Right lobe of liver (tissue), 6 donors: ENCODE results near the gene CKMT2. TPM values are rescaled to one million over a fixed set of nuclear protein-coding genes. Genes with fewer than 3 reads are reported as not detected.
A peak's percentile ranks its signal among the peaks of the same experiment; 100 is the strongest.

Experiments
- ATAC-seq, 4 donors: fragments of 200-7000 bp; cut with Tn5 transposase; one replicate each; pipeline ENCODE4 v1.9.1; 2020; ENCODE audit warnings: mild to moderate bottlenecking in 4 of 4, moderate library complexity in 4 of 4
- DNase-seq, 3 donors: peaks; one replicate each; pipeline ENCODE4 v3.0.0-alpha.2; 2020
- H3K27ac ChIP-seq, 3 donors: fragments of 200-600 bp; one replicate each; pipeline ENCODE4 v1.8.0; 2022
- H3K27me3 ChIP-seq, 2 donors: fragments of 200-600 bp; one replicate each; pipeline ENCODE4 v1.8.0; 2022
- H3K36me3 ChIP-seq, 4 donors: fragments of 200-600 bp; sonication (generic) in 1 of 4; one replicate each; pipeline versions ENCODE4 v1.5.1 to v1.8.0; 2017 to 2022; ENCODE audit warnings: control low read depth in 1 of 4
- H3K4me1 ChIP-seq, 4 donors: fragments of 200-600 bp; sonication (generic) in 1 of 4; one replicate each; pipeline versions ENCODE4 v1.5.1 to v1.8.0; 2017 to 2022; ENCODE audit warnings: control low read depth in 1 of 4
- H3K4me3 ChIP-seq, 3 donors: fragments of 200-600 bp; one replicate each; pipeline ENCODE4 v1.8.0; 2022
- H3K9me3 ChIP-seq, 4 donors: fragments of 200-600 bp; sonication (generic) in 1 of 4; one replicate each; pipeline versions ENCODE4 v1.5.1 to v1.8.0; 2017 to 2022; ENCODE audit warnings: control low read depth in 1 of 4
- POLR2A ChIP-seq: fragments of 450-650 bp; IDR thresholded peaks from one replicate; pipeline ENCODE4 v1.6.1; 2017; ENCODE audit warnings: antibody characterized with exemption, mild to moderate bottlenecking
- WGBS: methylation state at CpG from one replicate; pipeline ENCODE4 v1.1.6; 2018; ENCODE audit warnings: low coverage, low lambda C conversion rate; ENCODE audit not compliant: insufficient coverage; ENCODE audit errors: missing lambda C conversion rate; 5-methylcytosine and 5-hydroxymethylcytosine counted together
- intact Hi-C, 2 donors: fragments of 100-400 bp; cut with DNase I; formaldehyde crosslinking; loops; one replicate each; pipeline versions ENCODE4 v1.11.2 to v1.14.1; 2022
- total RNA-seq, 6 experiments: library from RNA; depleted of rRNA in 2 of 6; stranded (reverse); fragments of >200 nt in 2 of 6; fragmentation: NEBNext Ultra II Directional in 3 of 6; extraction: Animal tissue kit (Norgen Biotek cat#: 25700) in 3 of 6; gene quantifications; one replicate each; pipeline versions ENCODE4 v1.1.0 to v1.2.4, GENCODE V29; 2016 to 2023
- TF ChIP-seq, protein P1 (sequence below), 4 donors: fragments of 200-600 bp in 3 of 4; fragments of 450-650 bp in 1 of 4; IDR thresholded peaks; one replicate each; pipeline versions ENCODE4 v1.5.1 to v1.8.0; 2016 to 2022; ENCODE audit warnings: antibody characterized with exemption in 4 of 4, mild to moderate bottlenecking in 2 of 4
- donor health status: DM: no; HTN: yes; CAD: no.
- donor health status: DM: no; HTN: no; CAD: no.
- donor health status: DM: no; HTN: no; CAD: no.
- donor health status: DM: no; HTN: yes; CAD: no.
- donor health status: DM: no; HTN: yes; CAD: no.

Gene CKMT2
- total RNA-seq, 6 experiments from 2014 or later, result 0.39 to 1.8 (median 0.80) TPM

DNA sequence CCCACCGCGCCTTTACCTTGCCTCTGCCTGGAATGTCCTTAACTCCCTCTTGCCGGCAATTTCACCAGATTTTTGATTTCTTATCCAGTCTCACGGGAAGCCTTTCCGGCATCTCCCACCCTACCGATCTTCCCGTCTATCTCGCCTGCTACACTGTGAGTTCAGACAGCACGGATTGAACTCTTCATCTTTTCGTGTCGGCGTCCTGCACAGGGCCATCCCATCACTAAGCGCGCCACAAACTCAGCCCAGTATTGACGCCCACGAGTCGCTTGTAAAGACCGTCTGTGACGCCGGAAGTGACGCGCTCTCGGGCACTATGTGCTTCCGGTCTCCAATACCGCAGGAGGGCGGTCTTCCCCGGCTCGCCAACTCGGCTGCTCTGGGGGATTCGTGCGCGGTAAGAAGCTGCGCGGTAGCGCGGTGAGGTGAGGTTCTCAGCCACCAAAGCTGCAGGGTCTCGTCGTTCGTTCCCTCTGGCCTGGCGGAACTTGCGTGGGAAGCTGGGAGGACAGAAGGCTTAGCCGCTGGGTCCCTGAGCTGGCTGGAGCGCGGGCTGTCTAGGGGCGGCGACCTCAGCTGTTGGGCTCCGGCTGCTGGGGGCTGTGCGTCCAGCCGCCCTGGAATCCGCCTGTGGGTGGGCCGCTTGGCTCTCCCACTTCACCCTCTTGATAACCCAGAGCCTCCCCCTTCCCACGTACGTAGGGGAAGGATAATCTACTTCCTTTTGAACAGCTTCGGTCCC lies 68.3 kb downstream of the CKMT2 start, which contains the start of gene ZCCHC9:
ZCCHC9 (plus strand) TSS at position 317 of the 745 bp plus-strand sequence. CDS start 3,171 bp downstream, outside the sequence.
- peaks cover 0 to 40% (median 4%) of the 10 kb centered on the region in 4 donors for H3K4me1 ChIP-seq
- 0% methylated on average over 32 of the region's 54 CpGs for WGBS
- peak within 1 kb of the TSS; percentile 67 to 76 (median 75) for H3K4me3 ChIP-seq
- intact Hi-C loops, result no loop called here
- peak within 1 kb of the TSS; percentile 91 to 93 (median 92) for H3K27ac ChIP-seq
- peak; percentile 95 to 96 (median 96) for DNase-seq
- no peaks in the 10 kb centered on the region for H3K27me3 ChIP-seq
- ATAC-seq, result peak; percentile 89 to 96 (median 92)
- no peaks in the 10 kb centered on the region for H3K36me3 ChIP-seq
- H3K9me3 ChIP-seq, result no peaks in the 10 kb centered on the region
- TF ChIP-seq, protein P1, sequence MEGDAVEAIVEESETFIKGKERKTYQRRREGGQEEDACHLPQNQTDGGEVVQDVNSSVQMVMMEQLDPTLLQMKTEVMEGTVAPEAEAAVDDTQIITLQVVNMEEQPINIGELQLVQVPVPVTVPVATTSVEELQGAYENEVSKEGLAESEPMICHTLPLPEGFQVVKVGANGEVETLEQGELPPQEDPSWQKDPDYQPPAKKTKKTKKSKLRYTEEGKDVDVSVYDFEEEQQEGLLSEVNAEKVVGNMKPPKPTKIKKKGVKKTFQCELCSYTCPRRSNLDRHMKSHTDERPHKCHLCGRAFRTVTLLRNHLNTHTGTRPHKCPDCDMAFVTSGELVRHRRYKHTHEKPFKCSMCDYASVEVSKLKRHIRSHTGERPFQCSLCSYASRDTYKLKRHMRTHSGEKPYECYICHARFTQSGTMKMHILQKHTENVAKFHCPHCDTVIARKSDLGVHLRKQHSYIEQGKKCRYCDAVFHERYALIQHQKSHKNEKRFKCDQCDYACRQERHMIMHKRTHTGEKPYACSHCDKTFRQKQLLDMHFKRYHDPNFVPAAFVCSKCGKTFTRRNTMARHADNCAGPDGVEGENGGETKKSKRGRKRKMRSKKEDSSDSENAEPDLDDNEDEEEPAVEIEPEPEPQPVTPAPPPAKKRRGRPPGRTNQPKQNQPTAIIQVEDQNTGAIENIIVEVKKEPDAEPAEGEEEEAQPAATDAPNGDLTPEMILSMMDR (IDR thresholded peaks at IDR 0.05), result peak; percentile 13 to 41 (median 32)
- TF ChIP-seq POLR2A, result peak; percentile 93

DNA sequence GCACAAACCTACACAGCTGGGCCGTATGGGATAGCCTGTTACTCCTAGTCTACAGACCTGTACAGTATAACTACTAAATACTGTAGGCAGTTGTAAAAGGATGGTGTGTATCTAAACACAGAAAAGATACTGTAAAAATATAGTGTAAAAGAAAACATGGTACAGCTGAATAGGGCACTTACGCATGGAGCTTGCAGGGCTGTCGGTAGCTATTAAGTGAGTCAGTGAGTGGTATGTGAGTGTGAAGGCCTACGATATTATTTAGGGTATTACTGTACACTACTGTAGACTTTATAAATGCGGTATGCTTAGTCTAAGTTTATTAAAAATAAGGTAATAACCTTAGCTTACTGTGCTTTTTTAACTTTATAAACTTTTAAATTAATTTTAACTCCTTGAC lies 69.5 kb downstream of the CKMT2 start:
- WGBS, result 72% methylated on average over 5 of the region's 5 CpGs
- intact Hi-C loops, result no loop called here

DNA sequence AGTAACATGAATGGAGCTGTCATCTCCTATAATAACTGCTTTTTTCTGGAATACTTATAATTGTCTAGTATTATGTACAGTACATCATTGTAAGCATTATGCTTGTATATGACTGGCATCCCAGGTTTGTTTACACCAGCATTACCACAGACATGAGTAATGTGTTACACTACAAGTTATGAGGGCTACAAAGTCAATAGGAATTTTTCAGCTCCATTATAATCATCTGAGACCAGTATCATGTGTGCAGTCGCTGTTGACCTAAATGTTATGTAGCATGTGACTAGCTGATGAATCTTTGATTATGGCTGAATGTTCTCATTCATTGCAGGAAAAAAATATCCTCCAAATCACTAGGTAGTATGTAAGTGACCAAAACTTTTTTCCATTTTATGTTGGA lies 70.4 kb downstream of the CKMT2 start:
- TF ChIP-seq, protein P1 (IDR thresholded peaks at IDR 0.05), result no peak
- TF ChIP-seq POLR2A, result no peak
- Histone ChIP-seq H3K27ac (no peak overlapping the region), H3K9me3 (no peaks in the 10 kb centered on the region), H3K36me3 (no peaks in the 10 kb centered on the region), H3K4me3 (no peak overlapping the region), H3K4me1 (peaks cover 0 to 35% (median 4%) of the 10 kb centered on the region in 4 donors), H3K27me3 (no peaks in the 10 kb centered on the region)
- ATAC-seq (no peak), DNase-seq (no peak)
- intact Hi-C loops, result no loop called here
- 73% methylated on average over 1 of the region's 1 CpG for WGBS

More for the DNA sequence above, 69.5 kb downstream of the CKMT2 start:
- peak overlapping the region; percentile 67 to 76 (median 75) for H3K4me3 ChIP-seq
- ATAC-seq, result no peak
- no peak for DNase-seq
- H3K27ac ChIP-seq, result peak overlapping the region in 1 of 3 donors; percentile 93
- TF ChIP-seq, protein P1 (IDR thresholded peaks at IDR 0.05), result no peak
- TF ChIP-seq POLR2A, result no peak
- no peaks in the 10 kb centered on the region for H3K36me3 ChIP-seq
- peaks cover 0 to 40% (median 4%) of the 10 kb centered on the region in 4 donors for H3K4me1 ChIP-seq
- H3K9me3 ChIP-seq, result no peaks in the 10 kb centered on the region
- no peaks in the 10 kb centered on the region for H3K27me3 ChIP-seq

DNA sequence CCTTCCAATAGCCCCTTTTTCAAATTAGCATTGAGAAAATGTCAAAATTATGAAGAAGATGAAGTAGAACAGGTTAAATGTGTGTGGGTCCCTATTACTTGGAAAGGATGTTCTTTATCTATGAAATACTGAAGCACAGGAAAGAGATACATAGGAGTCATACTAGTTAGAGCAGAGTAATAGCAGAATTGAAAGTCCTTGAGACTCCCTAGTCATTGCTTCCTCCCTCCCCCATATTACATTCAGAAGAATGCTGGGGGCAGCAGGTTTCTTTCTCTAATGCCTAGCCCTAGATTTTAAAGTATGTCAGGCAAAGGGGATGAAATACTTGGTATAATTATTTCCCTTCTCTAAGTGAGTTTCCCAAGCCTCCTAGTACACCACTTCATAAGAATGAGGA lies 72.7 kb downstream of the CKMT2 start:
- peaks cover 0 to 26% (median 3%) of the 10 kb centered on the region in 4 donors for H3K4me1 ChIP-seq
- H3K4me3 ChIP-seq, result no peak overlapping the region
- intact Hi-C loops, result no loop called here
- DNase-seq, result no peak
- TF ChIP-seq, protein P1 (IDR thresholded peaks at IDR 0.05), result no peak
- no peak for TF ChIP-seq POLR2A
- H3K27me3 ChIP-seq, result no peaks in the 10 kb centered on the region
- H3K27ac ChIP-seq, result no peak overlapping the region
- no peaks in the 10 kb centered on the region for H3K9me3 ChIP-seq
- H3K36me3 ChIP-seq, result peaks cover 0 to 4% (median 0%) of the 10 kb centered on the region in 4 donors
- ATAC-seq, result no peak
